WTC11 (cell line): ENCODE data around the gene TIMELESS. TPM values are rescaled to one million over a fixed set of nuclear protein-coding genes. Genes with fewer than 3 reads are reported as not detected.

Experiments
- ATAC-seq: fragments of 200-7000 bp; cut with Tn5 transposase; 2 replicates; pipeline ENCODE4 v1.10.0; 2021; ENCODE audit warnings: mild to moderate bottlenecking, moderate library complexity
- CTCF ChIA-PET: fragments of 300-600 bp; sonication (Branson Sonifier 250); formaldehyde crosslinking; loops from one replicate; lab custom pipeline; 2021; ENCODE audit warnings: antibody characterized with exemption; lab: Charles Lee
- POLR2A ChIA-PET: fragments of 350-600 bp; sonication (Branson Sonifier 250); formaldehyde crosslinking; loops from one replicate; lab custom pipeline; 2021; ENCODE audit warnings: antibody characterized with exemption; lab: Charles Lee
- DNase-seq: peaks from one replicate; pipeline ENCODE4 v3.0.0; 2021; ENCODE audit warnings: low spot score
- H3K27ac Mint-ChIP-seq: 2 replicates; pipeline ENCODE4 v1.8.0; 2021; ENCODE audit warnings: mixed read lengths
- H3K27me3 Mint-ChIP-seq: 2 replicates; pipeline ENCODE4 v1.8.0; 2021; ENCODE audit warnings: low read depth, mild to moderate bottlenecking, moderate library complexity, mixed read lengths
- H3K36me3 Mint-ChIP-seq: 2 replicates; pipeline ENCODE4 v1.8.0; 2021; ENCODE audit warnings: mixed read lengths
- H3K4me1 Mint-ChIP-seq: 2 replicates; pipeline ENCODE4 v1.8.0; 2022; ENCODE audit warnings: mixed read lengths
- H3K4me3 Mint-ChIP-seq: 2 replicates; pipeline ENCODE4 v1.8.0; 2021; ENCODE audit warnings: mild to moderate bottlenecking, moderate library complexity, mixed read lengths
- H3K9me3 Mint-ChIP-seq: 2 replicates; pipeline ENCODE4 v1.8.0; 2021; ENCODE audit warnings: mixed read lengths
- GABPB1 ChIP-seq: sonication (generic); formaldehyde crosslinking; IDR thresholded peaks from 2 replicates; pipeline ENCODE4 v1.8.1; 2023; ENCODE audit warnings: mild to moderate bottlenecking, missing genetic modification reagents
- GTF2I ChIP-seq: fragments of 250-450 bp; sonication (Bioruptor Pico); conservative IDR thresholded peaks from 2 replicates; pipeline ENCODE4 v1.4.0; 2021; ENCODE audit warnings: mild to moderate bottlenecking
- HMGA2 ChIP-seq: fragments of 250-450 bp; sonication (Bioruptor Pico); IDR thresholded peaks from 2 replicates; pipeline ENCODE4 v1.4.0; 2021; ENCODE audit warnings: mild to moderate bottlenecking, moderate library complexity
- JAZF1 ChIP-seq: fragments of 250-450 bp; sonication (Bioruptor Pico); IDR thresholded peaks from 2 replicates; pipeline ENCODE4 v1.9.0; 2021; ENCODE audit warnings: moderate library complexity, mild to moderate bottlenecking, inconsistent platforms
- NFE2L1 ChIP-seq: sonication (generic); formaldehyde crosslinking; IDR thresholded peaks from 2 replicates; pipeline ENCODE4 v1.8.1; 2023; ENCODE audit warnings: missing genetic modification reagents
- PRRX2 ChIP-seq: fragments of 250-450 bp; sonication (Bioruptor Pico); IDR thresholded peaks from 2 replicates; pipeline ENCODE4 v1.8.0; 2021; ENCODE audit warnings: mild to moderate bottlenecking
- RORB ChIP-seq: fragments of 250-450 bp; sonication (Bioruptor Pico); IDR thresholded peaks from 2 replicates; pipeline ENCODE4 v1.9.0; 2021; ENCODE audit warnings: mild to moderate bottlenecking
- TCF7 ChIP-seq: sonication (generic); formaldehyde crosslinking; IDR thresholded peaks from 2 replicates; pipeline ENCODE4 v1.8.0; 2022; ENCODE audit warnings: mild to moderate bottlenecking, low read depth, missing genetic modification reagents, moderate library complexity
- TEAD4 ChIP-seq: sonication (generic); formaldehyde crosslinking; IDR thresholded peaks from 2 replicates; pipeline ENCODE4 v1.8.0; 2022; ENCODE audit warnings: mild to moderate bottlenecking, missing genetic modification reagents
- TP53 ChIP-seq: sonication (generic); formaldehyde crosslinking; IDR thresholded peaks from 2 replicates; pipeline ENCODE4 v1.8.1; 2023; ENCODE audit warnings: mild to moderate bottlenecking, missing genetic modification reagents
- ZBTB21 ChIP-seq: sonication (generic); formaldehyde crosslinking; IDR thresholded peaks from 2 replicates; pipeline ENCODE4 v1.8.1; 2023; ENCODE audit warnings: mild to moderate bottlenecking, missing genetic modification reagents, borderline replicate concordance
- ZNF219 ChIP-seq: sonication (generic); formaldehyde crosslinking; IDR thresholded peaks from 2 replicates; pipeline ENCODE4 v1.8.0; 2023; ENCODE audit warnings: missing genetic modification reagents, mild to moderate bottlenecking, borderline replicate concordance
- ZNF396 ChIP-seq: fragments of 250-450 bp; sonication (Bioruptor Pico); IDR thresholded peaks from 2 replicates; pipeline ENCODE4 v1.8.0; 2021; ENCODE audit warnings: mild to moderate bottlenecking, moderate library complexity, borderline replicate concordance
- total RNA-seq: library from RNA; stranded (reverse); gene quantifications from 3 replicates; pipeline ENCODE4 v1.2.3, GENCODE V29; 2021
- TF ChIP-seq, protein P1 (sequence below): sonication (generic); formaldehyde crosslinking; IDR thresholded peaks from 2 replicates; pipeline ENCODE4 v1.8.0; 2023; ENCODE audit warnings: missing genetic modification reagents, mild to moderate bottlenecking, borderline replicate concordance
- TF ChIP-seq, protein P2 (sequence below): sonication (generic); formaldehyde crosslinking; IDR thresholded peaks from 2 replicates; pipeline ENCODE4 v1.8.1; 2023; ENCODE audit warnings: mild to moderate bottlenecking, missing genetic modification reagents, moderate library complexity
- TF ChIP-seq, protein P3 (sequence below): fragments of 250-450 bp; sonication (Bioruptor Pico); IDR thresholded peaks from 2 replicates; pipeline ENCODE4 v1.9.0; 2021; ENCODE audit warnings: mild to moderate bottlenecking, borderline replicate concordance

TIMELESS gene
- total RNA-seq, 1 experiment from 2014 or later, result 60.9 TPM

DNA sequence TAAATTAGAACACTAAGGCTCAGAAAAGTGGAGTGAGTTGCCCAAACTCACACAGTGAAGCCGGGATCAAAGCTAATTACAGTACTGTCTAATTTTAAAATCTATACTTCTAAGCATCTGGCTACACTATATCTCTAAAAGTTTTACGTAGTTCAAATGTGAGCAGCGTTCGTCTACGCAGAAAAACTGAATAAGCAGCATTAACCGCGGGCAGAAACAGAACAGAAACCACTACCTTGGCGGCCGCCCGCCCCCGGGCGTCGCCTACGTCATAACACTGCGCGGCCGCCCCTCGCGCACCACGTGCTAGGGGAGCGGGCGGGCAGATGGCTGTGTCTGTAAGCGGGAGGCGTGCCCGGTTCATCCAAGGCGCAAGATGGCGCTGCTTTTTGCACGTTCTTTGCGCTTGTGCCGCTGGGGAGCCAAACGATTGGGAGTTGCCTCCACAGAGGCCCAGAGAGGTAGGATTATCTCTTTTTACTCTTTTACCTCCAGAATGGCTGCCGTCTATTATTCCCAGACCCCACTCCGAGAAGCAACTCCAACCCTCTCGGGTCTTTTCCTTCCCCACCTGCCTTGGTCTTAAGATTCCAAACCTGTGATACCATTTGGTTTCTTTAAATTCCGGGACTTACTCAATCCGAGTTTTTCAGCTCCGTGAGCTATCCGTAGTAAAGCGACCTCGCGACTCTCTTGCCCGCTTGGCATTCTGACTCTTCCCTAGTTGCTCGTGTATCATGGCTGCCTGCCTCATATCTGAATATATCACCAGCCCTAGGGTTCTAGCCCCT, 19.2 kb upstream of the TIMELESS start, which contains the start of gene SPRYD4 (continued):
- TF ChIP-seq, protein P1, sequence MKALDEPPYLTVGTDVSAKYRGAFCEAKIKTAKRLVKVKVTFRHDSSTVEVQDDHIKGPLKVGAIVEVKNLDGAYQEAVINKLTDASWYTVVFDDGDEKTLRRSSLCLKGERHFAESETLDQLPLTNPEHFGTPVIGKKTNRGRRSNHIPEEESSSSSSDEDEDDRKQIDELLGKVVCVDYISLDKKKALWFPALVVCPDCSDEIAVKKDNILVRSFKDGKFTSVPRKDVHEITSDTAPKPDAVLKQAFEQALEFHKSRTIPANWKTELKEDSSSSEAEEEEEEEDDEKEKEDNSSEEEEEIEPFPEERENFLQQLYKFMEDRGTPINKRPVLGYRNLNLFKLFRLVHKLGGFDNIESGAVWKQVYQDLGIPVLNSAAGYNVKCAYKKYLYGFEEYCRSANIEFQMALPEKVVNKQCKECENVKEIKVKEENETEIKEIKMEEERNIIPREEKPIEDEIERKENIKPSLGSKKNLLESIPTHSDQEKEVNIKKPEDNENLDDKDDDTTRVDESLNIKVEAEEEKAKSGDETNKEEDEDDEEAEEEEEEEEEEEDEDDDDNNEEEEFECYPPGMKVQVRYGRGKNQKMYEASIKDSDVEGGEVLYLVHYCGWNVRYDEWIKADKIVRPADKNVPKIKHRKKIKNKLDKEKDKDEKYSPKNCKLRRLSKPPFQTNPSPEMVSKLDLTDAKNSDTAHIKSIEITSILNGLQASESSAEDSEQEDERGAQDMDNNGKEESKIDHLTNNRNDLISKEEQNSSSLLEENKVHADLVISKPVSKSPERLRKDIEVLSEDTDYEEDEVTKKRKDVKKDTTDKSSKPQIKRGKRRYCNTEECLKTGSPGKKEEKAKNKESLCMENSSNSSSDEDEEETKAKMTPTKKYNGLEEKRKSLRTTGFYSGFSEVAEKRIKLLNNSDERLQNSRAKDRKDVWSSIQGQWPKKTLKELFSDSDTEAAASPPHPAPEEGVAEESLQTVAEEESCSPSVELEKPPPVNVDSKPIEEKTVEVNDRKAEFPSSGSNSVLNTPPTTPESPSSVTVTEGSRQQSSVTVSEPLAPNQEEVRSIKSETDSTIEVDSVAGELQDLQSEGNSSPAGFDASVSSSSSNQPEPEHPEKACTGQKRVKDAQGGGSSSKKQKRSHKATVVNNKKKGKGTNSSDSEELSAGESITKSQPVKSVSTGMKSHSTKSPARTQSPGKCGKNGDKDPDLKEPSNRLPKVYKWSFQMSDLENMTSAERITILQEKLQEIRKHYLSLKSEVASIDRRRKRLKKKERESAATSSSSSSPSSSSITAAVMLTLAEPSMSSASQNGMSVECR (CRISPR knock-in tag), result peak; percentile 92
- no peak for TF ChIP-seq JAZF1 (CRISPR knock-in tag)

DNA sequence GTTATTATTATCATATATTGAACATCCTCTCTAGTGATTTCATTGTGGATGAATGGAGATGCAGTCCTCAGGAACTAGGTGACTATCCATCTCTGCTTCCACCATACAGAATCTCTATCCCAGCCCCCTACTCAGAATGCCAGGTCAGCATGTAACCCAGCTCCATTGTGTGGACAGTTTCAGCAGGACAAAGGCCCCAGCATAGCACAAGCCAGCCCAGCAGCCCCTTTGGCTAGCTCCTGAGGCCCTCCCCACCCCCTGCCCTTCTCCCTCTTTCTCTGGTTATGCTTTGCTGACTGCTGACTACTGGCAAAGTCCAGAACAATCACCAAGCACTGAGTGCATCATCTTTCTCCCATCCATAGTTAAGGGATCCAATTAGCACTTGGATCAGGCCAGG, 13.3 kb upstream of the TIMELESS start:
- H3K27ac Mint-ChIP-seq, result no peak overlapping the region; the same call in 1 of the 2 replicates
- H3K4me1 Mint-ChIP-seq, result peaks cover 17% of the 10 kb centered on the region

DNA sequence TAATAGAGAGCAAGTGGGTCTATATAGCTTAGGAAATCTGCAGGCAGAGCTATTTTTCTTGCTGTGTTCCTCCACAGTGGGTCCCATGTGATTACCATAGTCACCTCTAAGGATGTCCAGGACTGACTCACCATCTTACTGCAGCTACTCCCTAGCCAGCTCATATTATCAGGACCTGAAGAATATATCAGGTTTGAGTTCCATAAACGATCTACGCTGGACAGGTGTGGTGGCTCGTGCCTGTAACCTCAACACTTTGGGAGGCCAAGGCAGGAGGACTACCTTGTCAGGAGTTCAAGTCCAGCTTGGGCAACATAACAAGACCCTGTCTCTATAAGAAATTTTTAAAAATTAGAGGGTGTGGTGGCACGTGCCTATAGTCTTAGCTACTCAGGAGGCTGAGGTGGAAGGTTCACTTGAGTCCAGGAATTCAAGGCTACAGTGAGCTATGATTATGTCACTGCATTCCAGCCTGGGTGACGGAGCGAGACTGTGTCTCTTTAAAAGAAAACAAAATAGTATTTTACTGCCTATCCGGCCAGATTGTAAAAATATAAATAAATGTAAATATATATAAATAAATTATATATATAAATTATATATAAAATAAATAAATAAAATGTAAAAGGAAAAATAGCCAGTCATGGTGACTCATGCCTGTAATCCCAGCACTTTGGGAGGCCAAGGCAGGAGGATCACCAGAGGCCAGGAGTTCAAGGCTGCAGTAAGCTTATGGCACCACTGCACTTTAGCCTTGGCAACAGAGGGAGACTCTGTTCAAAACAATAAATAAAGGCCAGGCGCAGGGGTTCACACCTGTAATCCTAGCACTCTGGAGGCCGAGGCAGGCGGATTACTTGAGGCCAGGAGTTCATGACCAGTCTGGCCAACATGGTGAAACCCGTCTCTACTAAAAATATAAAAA, 12.3 kb upstream of the TIMELESS start:
- DNase-seq (no peak), ATAC-seq (no peak)
- Mint-ChIP-seq H3K9me3 (no peaks in the 10 kb centered on the region), H3K4me3 (no peak overlapping the region), H3K27ac (no peak overlapping the region), H3K4me1 (peaks cover 17% of the 10 kb centered on the region), H3K27me3 (peaks cover 5% of the 10 kb centered on the region), H3K36me3 (no peaks in the 10 kb centered on the region)
- ChIA-PET CTCF (interaction anchor here (0.6 to 5.5 kb wide), 5 partner anchors 12 to 161 kb away, joined by 3 to 59 read pairs (median 11); partner anchors contain the start of genes CNPY2, RBMS2, STAT2 and TIMELESS), POLR2A (interaction anchor here (1.4 to 2.9 kb wide), 2 partner anchors 12 to 101 kb away, joined by 4 to 15 read pairs; partner anchors contain the start of genes STAT2 and TIMELESS)
- no peak for TF ChIP-seq GTF2I (CRISPR knock-in tag)
- TF ChIP-seq HMGA2, result peak; percentile 34; the same call in 1 of the 2 replicates
- TF ChIP-seq TCF7 (CRISPR knock-in tag), result no peak

More for the DNA sequence above, 13.3 kb upstream of the TIMELESS start:
- ATAC-seq, result peak; percentile 79
- peak; percentile 33 for DNase-seq
- Mint-ChIP-seq H3K9me3 (no peaks in the 10 kb centered on the region), H3K27me3 (peaks cover 5% of the 10 kb centered on the region), H3K4me3 (no peak overlapping the region), H3K36me3 (no peaks in the 10 kb centered on the region)
- ChIA-PET POLR2A (interaction anchor here (0.6 to 1.4 kb wide), 2 partner anchors 103 to 105 kb away, joined by 4 read pairs; partner anchors contain the start of gene STAT2), CTCF (interaction anchor here (0.5 to 5.5 kb wide), 12 partner anchors 8 to 273 kb away, joined by 3 to 59 read pairs (median 7); partner anchors contain the start of genes CNPY2, MIP, SMARCC2 and STAT2)
- TF ChIP-seq PRRX2 (CRISPR knock-in tag) (no peak), TP53 (CRISPR knock-in tag) (no peak)

DNA sequence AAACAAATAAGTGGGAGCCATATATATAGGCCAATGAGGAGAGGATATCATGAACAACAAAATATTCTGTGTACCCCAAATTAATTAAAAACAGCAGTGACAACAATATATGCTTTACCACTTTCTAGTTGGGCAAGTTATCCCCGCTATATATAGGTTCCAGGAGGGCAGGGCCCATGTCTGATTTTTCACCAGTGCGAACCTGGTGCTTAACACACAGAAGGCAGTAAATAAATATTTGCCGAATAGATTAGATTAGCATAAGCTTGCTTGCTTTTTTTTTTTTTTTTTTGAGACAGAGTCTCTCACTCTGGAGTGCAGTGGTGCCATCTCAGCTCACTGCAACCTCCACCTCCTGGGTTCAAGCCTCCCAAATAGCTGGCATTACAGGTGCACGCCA, 8.6 kb upstream of the TIMELESS start:
- ChIA-PET CTCF (interaction anchor here (1.3 kb wide), 1 partner anchor 171 kb away, joined by 3 read pairs; no protein-coding TSS in a partner anchor), POLR2A (interaction anchor here (0.6 kb wide), 1 partner anchor 22 kb away, joined by 6 read pairs; no protein-coding TSS in a partner anchor)
- ATAC-seq (no peak), DNase-seq (no peak)
- peaks cover 7% of the 10 kb centered on the region; the same call in 1 of the 2 replicates for H3K27me3 Mint-ChIP-seq
- no peak overlapping the region for H3K4me3 Mint-ChIP-seq
- peaks cover 10% of the 10 kb centered on the region for H3K4me1 Mint-ChIP-seq
- H3K36me3 Mint-ChIP-seq, result no peaks in the 10 kb centered on the region
- H3K27ac Mint-ChIP-seq, result no peak overlapping the region
- H3K9me3 Mint-ChIP-seq, result no peaks in the 10 kb centered on the region
- TF ChIP-seq, protein P2, sequence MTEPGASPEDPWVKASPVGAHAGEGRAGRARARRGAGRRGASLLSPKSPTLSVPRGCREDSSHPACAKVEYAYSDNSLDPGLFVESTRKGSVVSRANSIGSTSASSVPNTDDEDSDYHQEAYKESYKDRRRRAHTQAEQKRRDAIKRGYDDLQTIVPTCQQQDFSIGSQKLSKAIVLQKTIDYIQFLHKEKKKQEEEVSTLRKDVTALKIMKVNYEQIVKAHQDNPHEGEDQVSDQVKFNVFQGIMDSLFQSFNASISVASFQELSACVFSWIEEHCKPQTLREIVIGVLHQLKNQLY (CRISPR knock-in tag), result no peak
- TF ChIP-seq TEAD4 (CRISPR knock-in tag), result no peak
- TF ChIP-seq, protein P3, sequence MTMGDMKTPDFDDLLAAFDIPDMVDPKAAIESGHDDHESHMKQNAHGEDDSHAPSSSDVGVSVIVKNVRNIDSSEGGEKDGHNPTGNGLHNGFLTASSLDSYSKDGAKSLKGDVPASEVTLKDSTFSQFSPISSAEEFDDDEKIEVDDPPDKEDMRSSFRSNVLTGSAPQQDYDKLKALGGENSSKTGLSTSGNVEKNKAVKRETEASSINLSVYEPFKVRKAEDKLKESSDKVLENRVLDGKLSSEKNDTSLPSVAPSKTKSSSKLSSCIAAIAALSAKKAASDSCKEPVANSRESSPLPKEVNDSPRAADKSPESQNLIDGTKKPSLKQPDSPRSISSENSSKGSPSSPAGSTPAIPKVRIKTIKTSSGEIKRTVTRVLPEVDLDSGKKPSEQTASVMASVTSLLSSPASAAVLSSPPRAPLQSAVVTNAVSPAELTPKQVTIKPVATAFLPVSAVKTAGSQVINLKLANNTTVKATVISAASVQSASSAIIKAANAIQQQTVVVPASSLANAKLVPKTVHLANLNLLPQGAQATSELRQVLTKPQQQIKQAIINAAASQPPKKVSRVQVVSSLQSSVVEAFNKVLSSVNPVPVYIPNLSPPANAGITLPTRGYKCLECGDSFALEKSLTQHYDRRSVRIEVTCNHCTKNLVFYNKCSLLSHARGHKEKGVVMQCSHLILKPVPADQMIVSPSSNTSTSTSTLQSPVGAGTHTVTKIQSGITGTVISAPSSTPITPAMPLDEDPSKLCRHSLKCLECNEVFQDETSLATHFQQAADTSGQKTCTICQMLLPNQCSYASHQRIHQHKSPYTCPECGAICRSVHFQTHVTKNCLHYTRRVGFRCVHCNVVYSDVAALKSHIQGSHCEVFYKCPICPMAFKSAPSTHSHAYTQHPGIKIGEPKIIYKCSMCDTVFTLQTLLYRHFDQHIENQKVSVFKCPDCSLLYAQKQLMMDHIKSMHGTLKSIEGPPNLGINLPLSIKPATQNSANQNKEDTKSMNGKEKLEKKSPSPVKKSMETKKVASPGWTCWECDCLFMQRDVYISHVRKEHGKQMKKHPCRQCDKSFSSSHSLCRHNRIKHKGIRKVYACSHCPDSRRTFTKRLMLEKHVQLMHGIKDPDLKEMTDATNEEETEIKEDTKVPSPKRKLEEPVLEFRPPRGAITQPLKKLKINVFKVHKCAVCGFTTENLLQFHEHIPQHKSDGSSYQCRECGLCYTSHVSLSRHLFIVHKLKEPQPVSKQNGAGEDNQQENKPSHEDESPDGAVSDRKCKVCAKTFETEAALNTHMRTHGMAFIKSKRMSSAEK (CRISPR knock-in tag), result no peak
- TF ChIP-seq ZNF219, result no peak
- no peak for TF ChIP-seq ZBTB21 (CRISPR knock-in tag)
- no peak for TF ChIP-seq GABPB1 (CRISPR knock-in tag)
- TF ChIP-seq RORB (CRISPR knock-in tag), result no peak
- no peak for TF ChIP-seq NFE2L1
- no peak for TF ChIP-seq ZNF396 (CRISPR knock-in tag)
